ENCODE results near the gene MRPL1. TPM values are rescaled to one million over a fixed set of nuclear protein-coding genes. Genes with fewer than 3 reads are reported as not detected.

MRPL1 gene
- total and polyA plus RNA-seq, 9 of the 15 experiments (the other 6 are each of a cell fraction or from before 2014, with no cell fraction given): 38.4 to 75.7 (median 63.7) TPM

- H3K79me2 ChIP-seq (ENCODE audit: control insufficient read depth, insufficient read depth, low read length): peaks cover 49% of the 10 kb centered on the region
- no peak overlapping the region for H3K4me2 ChIP-seq (ENCODE audit: insufficient read depth, low read length)
- H2AFZ ChIP-seq (ENCODE audit: low read depth, low read length): 0 out of 2 replicates have a peak overlapping the region, but pooled peaks have one; percentile 35
- DNase-seq (ENCODE audit: extremely low read depth in 1 of 4, low spot score in 3 of 4): peak in 1 of 4 experiments; percentile 26
- no peaks in the 10 kb centered on the region for H3K27me3 ChIP-seq (ENCODE audit: control insufficient read depth in 2 of 2, insufficient read depth in 2 of 2, low read length in 2 of 2)
- H3K36me3 ChIP-seq (ENCODE audit: control insufficient read depth, insufficient read depth, low read length): peaks cover 53% of the 10 kb centered on the region; the same call in 2 of the 3 replicates
- ChIA-PET POLR2A (interaction anchor here (1.1 kb wide), 1 partner anchor 19 kb away, joined by 3 read pairs; the partner anchor contains the start of gene MRPL1), CTCF (ENCODE audit: low intra/inter-chr PET ratio) (no interaction called here)
- peaks cover 5% of the 10 kb centered on the region; the same call in 1 of the 2 replicates for H4K20me1 ChIP-seq (replicated peaks; ENCODE audit: control insufficient read depth, insufficient read depth, low read length)
- peaks cover 0 to 10% of the 10 kb centered on the region in 2 experiments; a peak in 2 of 5 replicates for H3K4me1 ChIP-seq (replicated peaks in 1 of 2; ENCODE audit: control insufficient read depth in 2 of 2, insufficient read depth in 2 of 2, low read length in 2 of 2)
- peak; percentile 69 for FAIRE-seq
- 60% methylated on average over 8 of the region's 8 CpGs for WGBS (ENCODE audit: insufficient coverage, low coverage, missing lambda C conversion rate)
- H3K9me3 ChIP-seq (replicated peaks; ENCODE audit: control insufficient read depth, insufficient read depth, low read depth, low read length): no peaks in the 10 kb centered on the region
- ATAC-seq: peak; percentile 75
- no peak overlapping the region for H3K9ac ChIP-seq (ENCODE audit: insufficient read depth in 1 of 2, low read depth in 2 of 2, low read length in 2 of 2)
- H3K9me1 ChIP-seq (ENCODE audit: control insufficient read depth, insufficient read depth, low read length): no peaks in the 10 kb centered on the region
- H3K4me3 ChIP-seq: no peak overlapping the region
- no TSS peak for BruUV-seq (replicated peaks)
- intact Hi-C loops (cut with micrococcal nuclease) (no loop called here), in situ Hi-C loops (cut with MboI) (no loop called here)
- peak overlapping the region; percentile 39; the same call in 1 of the 3 replicates for H3K27ac ChIP-seq (ENCODE audit: extremely low read depth, low read depth, low read length)
- TF ChIP-seq C11orf30 (IDR thresholded peaks at IDR 0.05; ENCODE audit: low read depth) (peak; percentile 60), DLX4 (CRISPR knock-in tag; IDR thresholded peaks at IDR 0.05) (no peak), HMG20A (CRISPR knock-in tag; conservative IDR thresholded peaks at IDR 0.05) (no peak), HMG20B (CRISPR knock-in tag; IDR thresholded peaks at IDR 0.05) (no peak), ZNF592 (IDR thresholded peaks at IDR 0.05) (0 out of 2 replicates have a peak, but pooled peaks have one; percentile 35), FOXK2 (conservative IDR thresholded peaks at IDR 0.05 in 1 of 2, IDR thresholded peaks at IDR 0.05 in 1 of 2; ENCODE audit: low read depth in 2 of 2) (0 out of 4 replicates have a peak, but pooled peaks have one; percentile 25 to 45), MAFG (tag; conservative IDR thresholded peaks at IDR 0.05) (0 out of 2 replicates have a peak, but pooled peaks have one; percentile 5), FOXA3 (CRISPR knock-in tag; conservative IDR thresholded peaks at IDR 0.05 in 1 of 2, IDR thresholded peaks at IDR 0.05 in 1 of 2) (peak; percentile 62 to 85), FOXP1 (CRISPR knock-in tag; IDR thresholded peaks at IDR 0.05) (0 out of 2 replicates have a peak, but pooled peaks have one; percentile 24), MYNN (IDR thresholded peaks at IDR 0.05) (no peak), MYNN (CRISPR knock-in tag; IDR thresholded peaks at IDR 0.05) (no peak), ZBTB26 (CRISPR knock-in tag; IDR thresholded peaks at IDR 0.05) (no peak), TCF7L2 (IDR thresholded peaks at IDR 0.05; ENCODE audit: low read depth, low read length) (no peak), ID3 (CRISPR knock-in tag; IDR thresholded peaks at IDR 0.05) (no peak), ID3 (tag; IDR thresholded peaks at IDR 0.05) (no peak)
These were observed 19.0 kb downstream of the MRPL1 start for GRCh38 chr4:77881460-77882295.

Data from K562 (cell line).